IMR-90 (cell line): ENCODE measurements around the gene ACADM. TPM values are rescaled to one million over a fixed set of nuclear protein-coding genes. Genes with fewer than 3 reads are reported as not detected.

ENCODE experiments used
- ATAC-seq: fragments of 200-7000 bp; cut with Tn5 transposase; 2 replicates; pipeline ENCODE4 v1.9.1; 2020; ENCODE audit warnings: low read depth, mild to moderate bottlenecking, moderate library complexity
- BruUV-seq: library from RNA; stranded (reverse); fragments of 400-500 nt; replicated peaks from 2 replicates; lab custom pipeline; 2021; lab: Mats Ljungman, UMichigan
- CTCF ChIA-PET: fragments of 300-600 bp; formaldehyde crosslinking; extraction: SDS; loops from one replicate; lab custom pipeline; 2021; ENCODE audit warnings: antibody characterized with exemption; lab: Yijun Ruan, JAX
- POLR2A ChIA-PET: fragments of 300-600 bp; sonication (Branson Sonifier 250); formaldehyde crosslinking; loops from one replicate; lab custom pipeline; 2022; ENCODE audit warnings: antibody characterized with exemption; ENCODE audit not compliant: unreplicated experiment; lab: Charles Lee
- DNase-seq: peaks from one replicate; pipeline ENCODE4 v3.0.0; 2013
- H2AFZ ChIP-seq: replicated peaks from 2 replicates; pipeline ENCODE3; 2013; ENCODE audit warnings: low read length, mild to moderate bottlenecking; ENCODE audit not compliant: poor library complexity
- H2AK5ac ChIP-seq: 2 replicates; pipeline ENCODE4 v1.6.1; 2013; ENCODE audit warnings: low read depth, low read length, inconsistent platforms
- H2AK9ac ChIP-seq: replicated peaks from 2 replicates; pipeline ENCODE3; 2013; ENCODE audit warnings: mild to moderate bottlenecking, low read depth, low read length, moderate library complexity; ENCODE audit not compliant: poor library complexity
- H2BK120ac ChIP-seq: 2 replicates; pipeline ENCODE4 v1.6.1; 2013; ENCODE audit warnings: low read depth, low read length, inconsistent platforms
- H2BK15ac ChIP-seq: 3 replicates; pipeline ENCODE4 v1.6.1; 2013; ENCODE audit warnings: low read depth, low read length, inconsistent platforms
- H2BK20ac ChIP-seq: 2 replicates; pipeline ENCODE4 v1.6.1; 2013; ENCODE audit warnings: low read depth, mild to moderate bottlenecking, inconsistent platforms, low read length, moderate library complexity
- H2BK5ac ChIP-seq: 2 replicates; pipeline ENCODE4 v1.6.1; 2013; ENCODE audit warnings: mild to moderate bottlenecking, low read depth, low read length, inconsistent platforms; ENCODE audit not compliant: poor library complexity, severe bottlenecking
- H3K14ac ChIP-seq: replicated peaks from 2 replicates; pipeline ENCODE4 v1.6.1; 2013; ENCODE audit warnings: low read depth, low read length, inconsistent platforms
- H3K18ac ChIP-seq: 2 replicates; pipeline ENCODE4 v1.6.1; 2013; ENCODE audit warnings: low read depth, low read length, control low read depth
- H3K23ac ChIP-seq: 2 replicates; pipeline ENCODE4 v1.6.1; 2013; ENCODE audit warnings: low read depth, low read length, inconsistent platforms
- H3K27ac ChIP-seq: 2 replicates; pipeline ENCODE4 v1.5.1; 2013; ENCODE audit warnings: mild to moderate bottlenecking, control low read depth, low read length; ENCODE audit not compliant: insufficient read depth
- H3K27me3 ChIP-seq: 2 replicates; pipeline ENCODE4 v1.6.1; 2013; ENCODE audit warnings: low read length; ENCODE audit not compliant: control insufficient read depth, insufficient read depth
- H3K36me3 ChIP-seq: 2 replicates; pipeline ENCODE4 v1.6.1; 2013; ENCODE audit warnings: low read length, mixed read lengths; ENCODE audit not compliant: control insufficient read depth, insufficient read depth
- H3K4ac ChIP-seq: 2 replicates; pipeline ENCODE4 v1.6.1; 2013; ENCODE audit warnings: low read depth, low read length, inconsistent platforms
- H3K4me1 ChIP-seq: 2 replicates; pipeline ENCODE4 v1.6.1; 2013; ENCODE audit warnings: low read length, mixed read lengths; ENCODE audit not compliant: control insufficient read depth, insufficient read depth
- H3K4me2 ChIP-seq: 2 replicates; pipeline ENCODE4 v1.6.1; 2013; ENCODE audit warnings: low read depth, mild to moderate bottlenecking, control low read depth, low read length, moderate library complexity
- H3K4me3 ChIP-seq: 2 replicates; pipeline ENCODE4 v1.5.1; 2013; ENCODE audit warnings: low read depth, mild to moderate bottlenecking, control low read depth, low read length, moderate library complexity; ENCODE audit not compliant: insufficient read depth
- H3K56ac ChIP-seq: 2 replicates; pipeline ENCODE4 v1.6.1; 2013; ENCODE audit warnings: low read length, inconsistent platforms; ENCODE audit not compliant: insufficient read depth; ENCODE audit errors: extremely low read depth
- H3K79me1 ChIP-seq, 2 experiments: 2 replicates each; pipeline ENCODE4 v1.6.1; 2013; ENCODE audit warnings: low read length in 2 of 2, inconsistent platforms in 1 of 2, low read depth in 1 of 2
- H3K9ac ChIP-seq: 2 replicates; pipeline ENCODE4 v1.6.1; 2013; ENCODE audit warnings: low read depth, low read length, control low read depth
- H3K9me1 ChIP-seq: 2 replicates; pipeline ENCODE4 v1.6.1; 2013; ENCODE audit warnings: low read length, inconsistent platforms; ENCODE audit not compliant: insufficient read depth
- H3K9me3 ChIP-seq: 2 replicates; pipeline ENCODE4 v1.6.1; 2013; ENCODE audit warnings: low read length; ENCODE audit not compliant: control insufficient read depth, insufficient read depth
- H4K20me1 ChIP-seq: 2 replicates; pipeline ENCODE4 v1.6.1; 2013; ENCODE audit warnings: low read length, inconsistent platforms; ENCODE audit not compliant: insufficient read depth
- H4K5ac ChIP-seq: 2 replicates; pipeline ENCODE4 v1.6.1; 2013; ENCODE audit warnings: mild to moderate bottlenecking, low read depth, low read length, control low read depth
- H4K8ac ChIP-seq, 2 experiments: 2 replicates each; pipeline ENCODE4 v1.6.1; 2013; ENCODE audit warnings: low read depth in 2 of 2, low read length in 2 of 2, control low read depth in 1 of 2, inconsistent platforms in 1 of 2
- H4K91ac ChIP-seq: 2 replicates; pipeline ENCODE4 v1.6.1; 2013; ENCODE audit warnings: low read depth, low read length, inconsistent platforms; ENCODE audit not compliant: insufficient read depth
- BHLHE40 ChIP-seq: fragments of 150-350 bp; IDR thresholded peaks from 2 replicates; pipeline ENCODE4 v1.6.1; 2016; ENCODE audit warnings: mild to moderate bottlenecking, low read depth, low read length
- CEBPB ChIP-seq: IDR thresholded peaks from 2 replicates; pipeline ENCODE4 v1.6.1; 2012; ENCODE audit warnings: low read depth, low read length, improper control_type of control experiment
- CHD1 ChIP-seq: IDR thresholded peaks from 2 replicates; pipeline ENCODE4 v1.6.1; 2012; ENCODE audit warnings: low read depth, low read length, improper control_type of control experiment
- FOS ChIP-seq: fragments of 150-350 bp; IDR thresholded peaks from 2 replicates; pipeline ENCODE4 v1.6.1; 2016; ENCODE audit warnings: low read depth, low read length
- MAFK ChIP-seq: IDR thresholded peaks from 2 replicates; pipeline ENCODE4 v1.6.1; 2012; ENCODE audit warnings: low read depth, low read length, improper control_type of control experiment
- MXI1 ChIP-seq: IDR thresholded peaks from 2 replicates; pipeline ENCODE4 v1.6.1; 2012; ENCODE audit warnings: low read depth, mild to moderate bottlenecking, low read length, moderate library complexity, borderline replicate concordance
- NFE2L2 ChIP-seq: fragments of 150-350 bp; IDR thresholded peaks from 2 replicates; pipeline ENCODE4 v1.6.1; 2016; ENCODE audit warnings: low read depth, mild to moderate bottlenecking, low read length
- POLR2A ChIP-seq: IDR thresholded peaks from 2 replicates; pipeline ENCODE4 v1.6.1; 2012; ENCODE audit warnings: mild to moderate bottlenecking, low read depth, low read length
- RCOR1 ChIP-seq: IDR thresholded peaks from 2 replicates; pipeline ENCODE4 v1.6.1; 2012; ENCODE audit warnings: mild to moderate bottlenecking, low read length, improper control_type of control experiment; ENCODE audit not compliant: insufficient replicate concordance
- RFX5 ChIP-seq: IDR thresholded peaks from 2 replicates; pipeline ENCODE4 v1.8.0; 2012; ENCODE audit warnings: low read depth, mild to moderate bottlenecking, low read length, moderate library complexity
- SMC3 ChIP-seq: fragments of 150-350 bp; IDR thresholded peaks from 2 replicates; pipeline ENCODE4 v1.6.1; 2016; ENCODE audit warnings: low read depth, mild to moderate bottlenecking, antibody characterized with exemption, low read length, moderate library complexity
- USF2 ChIP-seq: fragments of 150-350 bp; IDR thresholded peaks from 2 replicates; pipeline ENCODE4 v1.6.1; 2017; ENCODE audit warnings: mild to moderate bottlenecking, antibody characterized with exemption, low read length, low read depth
- WGBS, 2 experiments: methylation state at CpG; one replicate each; pipeline versions ENCODE4 v1.1.5 to v1.1.7; 2013; ENCODE audit warnings: missing lambda C conversion rate in 2 of 2; ENCODE audit not compliant: insufficient read length in 1 of 2; ENCODE audit errors: extremely low coverage in 2 of 2; 5-methylcytosine and 5-hydroxymethylcytosine counted together
- dilution Hi-C: fragments of 300-500 bp; cut with HindIII; formaldehyde crosslinking; loops from one replicate; pipeline ENCODE4 v1.14.3; 2018; ENCODE audit warnings: low sequenced_read_pairs; ENCODE audit not compliant: unreplicated experiment
- in situ Hi-C: fragments of 300-500 bp; cut with MboI; formaldehyde crosslinking; loops from 3 replicates; pipeline ENCODE4 v1.14.3; 2019; ENCODE audit warnings: low sequenced_read_pairs, inconsistent platforms, mixed read lengths
- intact Hi-C: fragments of 100-400 bp; cut with micrococcal nuclease; formaldehyde crosslinking; loops from 2 replicates; pipeline ENCODE4 v1.10.0; 2022
- polyA plus RNA-seq, 3 experiments: library from polyadenylated mRNA; depleted of rRNA; stranded (reverse); fragments of >200 nt; gene quantifications; 2 replicates each; pipeline ENCODE4 v1.2.3, GENCODE V29; 2012; ENCODE audit warnings: low replicate concordance in 1 of 3
- total RNA-seq: library from RNA; depleted of rRNA; stranded (reverse); fragments of >200 nt; gene quantifications from 2 replicates; pipeline ENCODE4 v1.2.3, GENCODE V29; 2012
- TF ChIP-seq, protein P1 (sequence below): conservative IDR thresholded peaks from 2 replicates; pipeline ENCODE4 v1.5.1; 2012; ENCODE audit warnings: mild to moderate bottlenecking, low read depth, low read length, improper control_type of control experiment

Gene ACADM
- total and polyA plus RNA-seq, 2 of the 4 experiments (the other 2 are of a cell fraction), result 8.6 to 18.5 TPM

DNA sequence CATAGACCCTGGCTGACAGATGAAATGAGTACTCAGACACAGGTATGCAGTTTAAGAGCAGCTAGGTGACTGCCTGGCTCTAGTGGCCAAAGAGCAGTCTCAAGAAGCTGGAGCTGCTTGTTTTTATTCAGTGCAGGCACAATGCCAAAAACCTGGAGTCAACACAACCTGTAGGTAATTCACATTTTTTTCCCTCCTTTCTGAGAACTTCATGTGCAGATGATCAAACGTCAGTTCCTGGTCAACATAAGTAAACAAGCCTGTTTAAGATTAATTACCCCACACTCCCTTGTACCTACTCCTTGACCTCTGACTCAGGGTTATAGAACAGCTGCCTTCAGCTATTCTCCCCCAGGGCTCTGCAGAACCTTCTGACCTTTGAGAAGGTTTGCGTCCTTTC is 17.3 kb upstream of the ACADM start:
- WGBS, 2 experiments, result no CpG with 5 or more reads among the region's 2 CpGs
- Histone ChIP-seq H4K8ac (no peak overlapping the region), H3K4me2 (no peak overlapping the region), H3K18ac (no peak overlapping the region), H4K91ac (no peak overlapping the region), H3K27me3 (no peaks in the 10 kb centered on the region), H3K14ac (no peak overlapping the region), H3K56ac (no peak overlapping the region), H2AFZ (no peak overlapping the region), H2BK120ac (no peak overlapping the region), H3K9me3 (no peaks in the 10 kb centered on the region), H3K36me3 (no peaks in the 10 kb centered on the region), H3K23ac (no peak overlapping the region), H3K9ac (no peak overlapping the region), H2AK9ac (no peak overlapping the region), H2BK20ac (no peak overlapping the region), H3K79me1 (no peaks in the 10 kb centered on the region), H3K4me1 (no peaks in the 10 kb centered on the region), H2BK15ac (no peak overlapping the region), H2AK5ac (no peak overlapping the region), H3K4me3 (no peak overlapping the region), H3K4ac (no peak overlapping the region), H3K27ac (no peak overlapping the region), H4K5ac (no peak overlapping the region), H4K20me1 (no peaks in the 10 kb centered on the region), H3K9me1 (no peaks in the 10 kb centered on the region), H2BK5ac (no peak overlapping the region)
- ChIA-PET CTCF (no interaction called here), POLR2A (no interaction called here)
- intact Hi-C loops, result loop anchor here (2.0 kb wide), 1 partner anchor 42 kb away; no protein-coding TSS in a partner anchor
- no peak for DNase-seq
- TF ChIP-seq RCOR1 (no peak), CEBPB (no peak), NFE2L2 (no peak), CHD1 (no peak), FOS (no peak), BHLHE40 (no peak), RFX5 (no peak), POLR2A (no peak), SMC3 (no peak), MAFK (no peak), MXI1 (no peak), USF2 (no peak)
- TF ChIP-seq, protein P1, sequence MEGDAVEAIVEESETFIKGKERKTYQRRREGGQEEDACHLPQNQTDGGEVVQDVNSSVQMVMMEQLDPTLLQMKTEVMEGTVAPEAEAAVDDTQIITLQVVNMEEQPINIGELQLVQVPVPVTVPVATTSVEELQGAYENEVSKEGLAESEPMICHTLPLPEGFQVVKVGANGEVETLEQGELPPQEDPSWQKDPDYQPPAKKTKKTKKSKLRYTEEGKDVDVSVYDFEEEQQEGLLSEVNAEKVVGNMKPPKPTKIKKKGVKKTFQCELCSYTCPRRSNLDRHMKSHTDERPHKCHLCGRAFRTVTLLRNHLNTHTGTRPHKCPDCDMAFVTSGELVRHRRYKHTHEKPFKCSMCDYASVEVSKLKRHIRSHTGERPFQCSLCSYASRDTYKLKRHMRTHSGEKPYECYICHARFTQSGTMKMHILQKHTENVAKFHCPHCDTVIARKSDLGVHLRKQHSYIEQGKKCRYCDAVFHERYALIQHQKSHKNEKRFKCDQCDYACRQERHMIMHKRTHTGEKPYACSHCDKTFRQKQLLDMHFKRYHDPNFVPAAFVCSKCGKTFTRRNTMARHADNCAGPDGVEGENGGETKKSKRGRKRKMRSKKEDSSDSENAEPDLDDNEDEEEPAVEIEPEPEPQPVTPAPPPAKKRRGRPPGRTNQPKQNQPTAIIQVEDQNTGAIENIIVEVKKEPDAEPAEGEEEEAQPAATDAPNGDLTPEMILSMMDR, result no peak
- in situ Hi-C loops, result no loop called here
- no peak for ATAC-seq
- dilution Hi-C loops, result no loop called here
- BruUV-seq, result no TSS peak
